ENCODE data around the gene BAZ2A.
"Not testable (repeated sequence)": the region's sequence is repeated elsewhere in the genome, so short reads cannot be mapped to it uniquely, and the experiment has no call there.

Gene BAZ2A

DNA sequence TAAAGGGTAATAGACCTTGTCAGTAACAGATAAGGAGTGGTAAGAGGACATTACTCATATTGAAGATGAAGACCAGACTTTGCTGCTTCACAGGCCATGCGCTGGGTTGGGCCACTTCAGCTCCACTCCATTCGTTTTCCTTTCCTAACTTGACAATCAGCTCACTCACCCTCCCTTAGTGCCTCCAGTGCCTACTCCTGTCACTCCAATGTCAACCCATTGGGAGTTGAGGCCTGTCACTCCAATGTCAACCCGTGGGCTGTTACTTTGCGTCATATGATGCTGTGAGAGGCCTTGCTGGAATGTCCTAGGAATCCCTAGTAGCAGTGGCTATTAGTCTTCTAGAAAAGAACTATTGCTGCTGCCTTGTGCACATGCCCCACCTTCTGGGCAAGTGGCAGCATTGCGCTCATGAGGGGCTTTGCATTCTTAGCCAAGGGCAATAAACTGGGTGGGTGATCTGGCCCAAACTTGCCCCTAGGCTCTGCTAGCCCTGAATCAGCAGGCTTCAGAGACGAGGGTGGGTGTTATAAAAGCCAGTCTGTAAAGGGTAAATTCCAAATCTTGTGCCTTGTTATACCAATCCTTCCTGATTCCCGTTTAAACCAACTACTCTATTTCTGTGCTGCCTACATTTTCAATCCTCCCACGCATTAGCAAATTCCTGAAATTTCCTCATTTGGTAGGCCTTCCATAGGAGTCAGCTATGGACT, 36.1 kb downstream of the BAZ2A start:
- peak; percentile 57 for DNase-seq

DNA sequence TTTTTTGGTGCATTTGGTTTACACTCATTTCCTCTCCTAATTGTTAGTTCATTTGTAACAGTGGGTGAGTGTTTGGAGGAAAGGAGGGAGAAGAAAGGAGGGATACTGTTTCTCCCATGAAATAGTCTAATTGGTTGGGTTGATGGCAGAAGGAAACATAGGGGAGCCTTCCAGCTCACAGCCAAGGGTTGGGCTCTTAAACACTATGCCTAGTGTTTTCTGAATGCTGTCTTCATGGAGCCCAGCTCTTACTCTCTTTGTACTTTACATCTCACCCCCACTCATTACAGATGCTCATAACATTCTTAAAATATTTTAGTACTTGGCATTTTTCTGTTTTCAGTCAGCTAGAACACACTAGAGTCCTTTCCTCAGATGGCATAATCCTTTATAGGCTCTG, 38.2 kb downstream of the BAZ2A start:
- no peak for DNase-seq

DNA sequence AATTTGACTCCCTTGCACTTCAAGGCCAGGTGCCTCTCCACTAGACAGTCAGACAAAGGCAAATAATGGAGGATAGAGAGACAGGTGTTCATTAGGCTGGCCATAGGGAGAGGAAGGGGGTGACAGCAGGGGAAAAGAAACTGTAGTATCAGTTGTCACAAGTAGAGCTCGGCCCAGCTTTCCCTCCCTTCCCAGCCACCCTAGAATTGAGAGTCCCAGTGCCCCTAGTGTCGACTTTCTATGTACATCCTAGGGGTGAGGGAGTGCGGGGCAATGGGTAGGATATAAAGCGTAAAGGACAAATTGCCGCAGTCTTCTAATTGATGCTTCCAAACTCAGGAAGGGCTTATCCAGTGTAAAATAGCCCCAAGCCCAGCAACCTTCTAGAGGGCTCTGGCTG, 39.0 kb downstream of the BAZ2A start:
- DNase-seq, result no peak

DNA sequence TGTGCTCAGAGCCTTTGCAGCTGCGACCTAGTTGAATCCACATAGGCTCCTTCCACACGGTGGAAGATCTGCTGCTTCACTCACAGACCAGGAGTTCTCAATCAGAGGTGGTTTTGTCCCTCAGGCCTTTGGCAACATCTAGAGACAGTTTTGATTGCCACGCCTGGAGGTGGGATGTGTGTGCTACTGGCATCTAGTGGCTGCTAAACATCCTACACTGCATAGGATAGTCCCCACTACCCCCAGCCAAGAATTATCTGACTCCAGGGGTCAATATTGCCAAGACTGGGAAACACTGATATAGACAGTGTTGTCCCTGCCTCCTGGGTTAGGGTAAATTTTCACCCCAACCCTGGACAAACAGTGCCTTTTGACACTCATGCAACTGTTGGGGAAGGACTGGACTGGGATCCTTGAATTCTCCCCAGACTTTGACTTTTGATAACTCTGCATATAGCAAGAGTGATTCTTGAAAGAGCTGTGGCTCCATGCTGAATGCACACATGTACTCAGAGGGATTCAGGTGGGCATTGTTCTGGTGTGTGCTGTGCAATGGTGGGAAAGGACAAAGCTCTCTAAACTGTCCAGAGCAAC, 39.8 kb downstream of the BAZ2A start:
- no peak for DNase-seq

DNA sequence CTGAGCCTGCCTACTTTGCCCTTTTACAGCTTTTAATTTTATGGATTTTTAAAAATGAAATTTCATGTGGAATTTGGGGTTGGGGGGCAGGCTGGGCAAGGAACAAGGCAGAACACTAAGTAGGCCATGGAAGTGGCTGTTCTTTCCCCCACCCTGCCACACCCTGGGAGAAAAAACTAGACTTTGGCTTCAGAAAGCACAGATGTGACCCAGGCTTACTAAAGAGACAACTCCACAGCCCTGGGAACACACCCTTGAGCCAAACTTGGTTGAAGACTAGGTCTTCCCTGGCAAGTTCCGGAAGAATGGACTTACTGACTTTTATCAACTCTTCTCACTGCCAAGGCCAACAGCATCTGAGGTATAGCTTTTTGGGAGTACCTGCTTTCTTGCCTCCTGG, 40.3 kb downstream of the BAZ2A start:
- no peak for DNase-seq

DNA sequence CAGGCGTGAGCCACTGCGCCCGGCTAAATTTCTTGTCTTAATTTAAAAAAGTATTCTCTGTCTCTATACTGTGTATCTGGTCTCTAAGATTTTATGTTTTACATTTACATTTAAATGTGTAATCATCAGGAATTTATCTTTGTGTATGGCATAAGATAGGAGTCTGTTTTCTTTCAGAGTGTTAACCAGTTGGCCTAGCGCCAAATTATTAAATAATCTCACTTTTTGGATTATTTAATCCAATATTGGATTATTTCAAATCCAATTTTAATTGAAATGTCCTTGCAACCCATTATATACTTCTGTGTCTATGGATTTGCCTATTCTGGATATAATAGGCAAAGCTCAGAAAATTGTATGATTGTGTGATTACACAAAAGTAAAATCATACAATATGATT, 45.0 kb downstream of the BAZ2A start:
- DNase-seq, result no peak

DNA sequence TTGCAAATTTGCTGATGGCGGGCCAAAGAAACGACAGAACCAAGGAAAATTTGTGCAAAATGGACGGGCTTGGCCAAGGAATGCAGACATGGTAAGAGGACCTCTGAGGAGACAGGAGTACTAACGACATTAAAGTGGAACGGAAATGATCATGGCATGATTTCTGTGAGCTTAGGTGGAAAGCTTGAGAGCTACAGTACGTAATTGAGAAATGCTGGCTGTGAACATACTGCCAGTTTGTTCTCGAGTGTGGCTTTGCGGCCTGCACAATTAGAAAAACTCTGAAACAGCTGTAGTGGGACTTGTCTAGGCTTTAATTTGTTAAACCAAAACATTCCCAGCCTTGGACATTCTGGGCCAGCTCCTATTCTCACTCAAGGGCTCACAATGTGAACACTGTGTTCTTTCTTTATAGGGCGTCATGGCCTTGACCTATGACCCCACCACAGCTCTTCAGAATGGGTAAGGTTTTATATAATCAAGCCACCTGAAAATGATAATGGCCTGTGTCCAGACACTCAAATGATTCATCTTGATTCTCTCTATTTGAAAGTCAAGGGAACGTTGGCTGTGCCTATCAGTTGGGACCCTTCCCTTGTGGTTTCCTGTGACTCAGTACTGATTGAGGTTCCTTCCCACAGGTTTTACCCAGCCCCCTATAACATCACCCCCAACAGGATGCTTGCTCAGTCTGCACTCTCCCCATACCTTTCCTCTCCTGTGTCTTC, 48.5 kb downstream of the BAZ2A start:
- DNase-seq, result no peak

DNA sequence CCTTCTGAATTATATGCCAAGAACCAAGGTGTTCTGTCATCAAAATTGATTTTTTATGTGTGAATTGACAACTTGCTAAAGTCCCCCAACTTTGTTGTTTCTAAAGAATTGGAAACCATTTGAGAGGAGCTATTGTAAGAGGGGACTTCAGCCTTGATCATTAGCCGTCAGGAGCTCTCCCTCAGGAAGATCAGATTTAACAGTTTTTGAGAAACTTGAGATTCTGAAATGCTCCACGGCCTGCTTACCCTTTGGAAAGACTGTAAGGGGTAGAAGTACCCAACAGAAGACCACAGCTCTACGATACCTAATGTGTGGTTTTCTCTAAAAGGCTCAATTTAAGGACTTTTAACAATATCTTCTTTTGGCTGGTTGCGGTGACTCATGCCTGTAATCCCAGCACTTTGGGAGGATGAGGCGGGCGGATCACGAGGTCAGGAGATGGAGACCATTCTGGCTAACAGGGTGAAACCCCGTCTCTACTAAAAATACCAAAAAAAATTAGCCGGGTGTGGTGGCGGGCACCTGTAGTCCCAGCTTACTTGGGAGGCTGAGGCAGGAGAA, 51.1 kb downstream of the BAZ2A start:
- DNase-seq, result no peak

DNA sequence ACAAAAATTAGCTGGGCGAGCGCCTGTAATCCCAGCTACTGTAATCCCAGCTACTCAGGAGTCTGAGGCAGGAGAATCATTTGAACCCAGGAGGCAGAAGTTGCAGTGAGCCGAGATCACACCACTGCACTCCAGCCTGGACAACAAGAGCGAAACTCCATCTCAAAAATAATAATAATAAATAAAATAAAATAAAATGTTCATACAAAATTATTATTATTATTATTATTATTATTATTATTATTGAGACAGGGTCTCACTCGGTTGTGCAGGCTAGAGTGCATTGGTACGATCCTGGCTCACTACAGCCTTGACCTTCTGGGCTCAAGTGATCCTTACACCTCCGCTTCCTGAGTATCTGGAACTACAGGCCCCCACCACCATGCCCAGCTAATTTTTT, 52.9 kb downstream of the BAZ2A start:
- not testable (repeated sequence) for DNase-seq

DNA sequence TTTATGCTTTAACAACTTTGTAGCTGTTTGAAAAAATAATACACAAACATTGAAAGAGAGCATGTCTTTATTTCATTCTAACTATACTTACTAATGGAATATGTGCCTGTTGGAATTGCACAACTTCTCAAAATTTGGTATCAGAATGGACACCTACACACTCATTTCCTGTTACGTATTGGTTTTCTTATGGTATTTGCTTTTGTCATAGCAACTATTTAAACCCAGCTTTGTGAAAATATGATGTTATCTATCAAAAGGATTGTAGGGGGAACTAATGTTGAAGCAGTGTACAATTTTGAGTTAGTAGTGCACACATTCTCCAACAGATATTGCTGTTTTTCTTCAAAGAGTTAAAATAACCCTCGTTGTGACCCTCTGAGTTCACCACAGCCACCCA, 55.9 kb downstream of the BAZ2A start:
- no peak for DNase-seq

DNA sequence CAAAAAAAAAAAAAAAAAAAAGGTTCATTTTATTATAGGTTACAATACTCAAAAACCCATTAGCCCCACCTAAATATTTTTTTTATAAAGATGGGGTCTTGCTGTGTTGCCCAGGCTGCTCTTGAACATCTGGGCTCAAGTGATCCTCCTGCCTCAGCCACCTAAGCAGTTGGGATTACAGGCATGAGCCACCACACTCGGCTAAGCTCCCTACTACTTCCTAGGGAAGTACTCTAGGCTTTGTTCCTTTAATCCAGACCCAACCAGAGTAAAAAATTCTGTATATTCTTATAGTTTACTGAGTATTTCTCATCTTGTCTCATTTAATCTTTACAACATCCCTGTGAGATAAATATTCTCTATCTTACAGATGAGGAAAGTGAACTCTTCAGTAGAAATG, 57.8 kb downstream of the BAZ2A start:
- no peak for DNase-seq

DNA sequence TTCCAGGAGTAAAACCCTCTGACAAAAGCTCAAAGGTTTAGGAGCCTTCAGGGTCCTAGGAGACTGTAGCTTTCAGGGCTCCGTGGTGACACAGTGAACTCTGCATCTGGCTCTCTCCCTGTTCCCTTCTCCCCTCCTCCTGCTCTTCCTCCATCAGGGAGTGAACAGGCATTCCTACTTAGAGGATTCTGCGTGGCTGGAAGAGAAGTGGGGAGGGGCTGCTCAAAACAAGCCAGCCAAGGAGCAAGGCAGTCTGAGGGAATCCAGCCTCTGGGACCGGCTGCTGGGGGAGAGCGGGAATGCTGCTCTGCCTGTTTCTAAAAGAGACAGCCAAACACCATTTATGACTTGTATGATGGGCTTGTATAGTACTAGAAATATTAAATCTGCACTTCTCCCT, 59.0 kb downstream of the BAZ2A start:
- no peak for DNase-seq

DNA sequence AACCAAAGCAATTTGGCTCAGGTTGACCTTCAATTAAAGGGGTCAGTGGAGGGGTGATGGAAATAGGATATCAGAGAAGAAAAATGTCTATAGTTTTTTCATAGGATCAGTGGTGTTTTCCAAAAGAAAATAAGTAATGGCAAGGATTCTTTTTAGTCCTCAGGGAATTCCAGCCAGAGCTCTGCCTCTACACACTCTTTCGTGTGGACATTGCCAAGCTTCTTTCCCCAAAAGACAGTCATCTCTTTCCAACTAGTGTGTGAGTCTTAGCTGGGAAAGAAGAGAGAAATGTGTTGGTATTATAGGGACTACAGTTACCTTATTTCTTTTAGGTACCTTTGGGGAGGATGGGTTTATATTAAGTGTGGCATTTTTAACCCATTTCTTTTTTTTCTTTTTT, 62.0 kb downstream of the BAZ2A start:
- no peak for DNase-seq

DNA sequence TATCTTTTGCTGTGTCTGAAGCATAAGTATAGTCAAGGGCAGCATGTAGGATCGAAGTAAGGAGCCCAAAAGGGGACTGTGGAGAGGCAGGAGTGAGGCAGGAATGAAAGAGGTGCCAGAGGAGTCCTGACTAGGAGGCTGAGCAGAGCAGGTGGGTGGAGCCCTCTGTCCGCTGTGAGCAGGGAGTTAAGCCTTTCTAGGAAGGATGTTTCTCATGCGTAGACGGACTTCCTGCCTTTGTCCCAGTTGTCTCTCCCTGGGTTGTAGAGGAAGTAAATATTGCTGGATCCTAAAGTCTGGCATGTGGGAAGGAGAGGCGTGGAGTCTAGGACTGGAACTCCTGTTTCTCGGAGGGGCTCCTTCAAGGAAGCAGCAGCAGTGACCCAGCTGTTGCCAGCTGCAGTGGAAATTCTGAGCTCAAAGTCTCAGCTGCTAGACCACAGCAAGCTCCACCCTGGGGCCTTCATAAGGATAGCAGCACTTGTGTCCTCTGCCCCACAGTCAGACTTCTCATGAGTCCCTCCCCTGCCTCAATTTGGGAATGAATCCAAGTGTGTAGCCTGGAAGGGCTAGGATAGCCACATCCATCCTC, 64.5 kb downstream of the BAZ2A start:
- no peak for DNase-seq

DNA sequence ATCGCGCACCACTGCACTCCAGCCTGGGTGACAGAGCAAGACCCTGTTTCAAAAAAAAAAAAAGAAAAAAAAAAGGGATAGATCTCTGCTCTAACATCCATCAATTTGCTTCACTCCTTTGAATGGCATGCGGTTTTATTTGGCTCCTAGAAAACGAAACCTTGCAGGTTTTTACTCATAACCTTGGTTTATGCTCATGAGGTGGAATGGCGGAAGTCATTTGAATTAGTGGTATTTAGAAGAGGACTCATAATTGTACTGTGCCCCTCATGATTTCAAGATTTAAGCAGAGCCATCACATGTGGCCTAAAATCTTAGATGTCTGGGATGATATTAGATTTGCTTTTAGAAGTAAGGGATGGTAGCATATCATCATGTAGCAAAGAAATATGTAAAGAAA, 79.1 kb downstream of the BAZ2A start:
- DNase-seq, result no peak

DNA sequence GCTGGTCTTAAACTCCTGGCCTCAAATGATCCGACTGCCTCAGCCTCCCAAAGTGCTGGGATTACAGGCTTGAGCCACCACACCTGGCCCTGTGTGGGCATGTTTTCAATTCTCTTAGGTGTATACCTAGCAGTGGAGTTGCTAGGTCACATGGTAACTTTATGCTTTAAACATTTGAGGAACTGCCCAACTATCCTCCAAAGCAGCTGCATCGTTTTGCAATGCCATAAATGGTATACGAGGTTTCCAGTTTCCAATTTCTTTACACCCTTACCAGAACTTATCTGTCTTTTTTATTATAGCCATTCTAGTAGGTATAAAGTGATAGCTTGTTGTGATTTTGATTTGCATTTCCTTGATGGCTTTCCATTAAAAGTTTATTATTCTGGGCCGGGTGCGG, 83.4 kb downstream of the BAZ2A start:
- DNase-seq, result no peak
